T1000 (cell line): ENCODE data around the gene ONECUT2.

Source experiments
- DNase-seq: peaks from one replicate; lab custom pipeline; 2025; ENCODE audit warnings: mixed read lengths; lab: John Stamatoyannopoulos, UW

ONECUT2 gene

DNA sequence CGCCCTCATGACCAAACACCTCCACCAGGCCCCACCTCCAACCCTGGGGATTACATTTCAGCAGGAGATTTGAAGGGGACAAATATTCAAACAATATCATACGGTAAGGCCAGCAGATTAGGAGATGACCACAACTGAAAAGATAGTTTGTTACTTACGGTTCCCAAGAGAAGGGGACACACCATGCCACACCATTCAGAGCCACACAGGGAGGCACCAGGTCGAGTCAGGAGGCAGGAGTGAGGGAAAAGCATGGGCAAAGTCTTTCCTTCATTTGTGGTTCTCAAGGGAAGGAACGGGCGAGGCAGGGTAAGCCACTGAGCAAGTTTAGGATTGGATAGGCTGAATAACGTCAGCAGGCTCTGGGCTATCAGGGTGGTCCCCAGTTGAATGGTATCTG lies 94.0 kb downstream of the ONECUT2 start:
- DNase-seq: no peak

DNA sequence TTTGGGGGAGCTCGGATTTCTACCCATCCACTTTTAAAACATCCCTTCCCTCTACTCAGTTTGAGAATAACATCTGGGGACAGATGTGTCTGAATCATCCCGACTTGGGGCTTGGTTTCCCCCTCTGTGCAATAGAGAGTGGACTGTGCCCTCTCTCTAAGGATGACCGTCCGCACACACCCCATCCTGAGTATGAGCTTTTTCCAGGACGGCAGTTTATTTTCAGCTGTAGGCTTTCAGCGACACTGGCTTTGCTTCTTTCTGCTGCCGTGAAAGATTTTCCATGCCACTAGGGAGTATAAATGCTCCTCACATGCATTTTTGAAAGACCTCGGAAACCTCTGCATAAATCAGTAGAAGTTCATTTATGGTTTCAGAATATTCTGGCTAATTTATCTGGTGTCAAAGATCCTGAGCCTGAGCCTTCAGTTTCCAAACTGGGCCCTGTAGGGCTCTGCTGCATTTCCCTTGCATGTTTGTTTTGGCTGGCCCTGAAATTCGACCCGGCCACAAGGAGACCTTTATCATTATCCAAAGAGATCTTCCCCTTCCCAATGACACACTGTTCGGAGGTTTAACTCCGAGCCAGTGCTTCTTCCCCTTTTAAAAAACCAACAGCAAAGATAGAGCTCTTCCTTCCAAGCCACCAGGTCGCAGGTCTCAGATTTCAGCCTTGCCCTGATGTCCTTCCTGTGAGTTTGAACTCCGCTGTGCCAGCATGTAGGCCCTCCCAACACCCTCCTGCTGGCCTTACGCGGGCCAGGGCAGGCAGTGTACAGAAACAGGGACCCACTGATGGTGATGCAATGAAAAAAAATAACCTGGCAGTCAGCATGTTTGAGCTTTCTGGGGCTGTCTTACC lies 98.1 kb downstream of the ONECUT2 start:
- no peak for DNase-seq

DNA sequence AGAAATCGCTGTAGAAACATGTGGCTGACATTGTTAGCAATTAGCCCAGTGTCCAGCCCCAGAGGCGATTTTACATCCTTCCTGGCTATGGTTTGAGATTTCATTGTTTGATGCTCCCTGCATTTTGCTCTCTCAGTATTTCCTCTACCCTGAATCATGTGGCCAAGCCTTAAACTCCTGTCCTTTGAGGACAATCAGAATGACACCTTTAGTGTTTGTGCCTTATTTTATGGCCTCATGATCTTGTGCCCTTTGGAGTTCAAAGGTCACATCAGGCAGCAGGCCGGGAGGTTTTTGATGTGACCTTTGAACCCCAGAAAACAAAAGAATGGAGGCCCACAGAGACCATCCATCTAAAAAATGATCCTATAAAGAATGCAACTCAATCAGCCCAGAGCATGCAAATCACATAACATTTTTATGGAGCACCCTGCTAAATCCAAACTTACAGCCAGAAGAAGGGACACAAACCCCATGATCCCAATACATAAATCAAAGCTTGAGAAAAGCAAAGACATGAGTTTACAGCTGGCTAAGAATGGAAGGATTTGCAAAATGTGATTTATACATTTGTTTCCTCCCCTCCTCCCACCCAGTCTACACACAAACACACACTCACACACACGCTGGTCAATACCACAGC lies 98.8 kb downstream of the ONECUT2 start:
- no peak for DNase-seq

DNA sequence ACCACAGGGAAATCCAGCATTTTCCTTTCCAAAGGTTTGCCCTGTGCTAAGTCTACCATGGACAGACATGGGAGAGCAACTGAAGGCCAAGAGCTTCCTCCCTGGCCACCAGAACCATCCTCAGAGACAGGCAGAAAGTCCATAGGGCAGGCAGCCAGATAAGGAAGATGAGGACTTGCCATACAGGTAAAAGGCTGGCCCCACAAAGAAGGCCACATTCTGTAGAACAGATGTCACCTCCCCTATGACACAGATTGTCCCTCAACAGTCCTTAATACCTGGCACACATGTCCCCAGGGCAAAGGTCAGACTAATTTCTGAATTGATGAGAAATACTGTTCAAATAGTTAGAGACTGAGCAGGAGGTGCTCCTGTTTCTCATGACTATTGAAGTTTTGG lies 99.3 kb downstream of the ONECUT2 start:
- no peak for DNase-seq

DNA sequence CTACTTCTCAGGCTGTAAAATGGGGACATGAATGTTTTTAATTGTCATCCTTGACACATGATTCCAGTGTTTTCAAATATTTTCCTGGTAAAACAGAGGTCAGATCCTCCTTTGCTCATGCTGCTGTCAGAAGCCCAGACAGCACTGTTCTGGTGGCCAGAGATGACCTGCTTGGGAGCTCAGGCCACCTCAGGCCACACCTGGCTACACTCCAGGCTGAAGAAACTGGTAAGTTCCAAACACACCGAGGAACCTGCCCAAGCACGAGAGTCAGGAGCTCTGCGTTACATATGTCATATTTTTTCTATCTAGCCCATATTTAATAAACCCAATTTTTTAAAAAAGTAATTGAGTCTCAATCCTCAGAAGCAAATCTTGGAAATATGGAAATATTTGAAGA lies 103.4 kb downstream of the ONECUT2 start:
- no peak for DNase-seq

DNA sequence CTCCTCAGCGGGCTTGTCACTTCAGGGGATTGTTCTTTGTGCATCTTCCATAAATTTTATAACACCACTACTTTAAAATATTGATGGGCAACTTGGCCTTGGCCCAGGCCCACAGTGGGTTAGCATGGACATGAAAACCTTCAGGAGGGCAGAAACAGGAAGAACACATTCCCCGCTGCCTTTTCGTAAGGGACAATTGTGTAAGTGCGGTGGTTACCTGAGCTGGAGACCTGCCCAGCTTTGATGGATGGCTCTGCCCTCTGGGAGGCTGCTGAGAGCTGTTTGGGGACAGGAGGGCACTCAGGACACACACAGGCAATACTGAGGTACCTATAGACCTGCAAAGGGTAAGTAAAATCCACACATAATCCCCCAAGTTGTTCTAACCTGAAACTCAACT lies 104.5 kb downstream of the ONECUT2 start:
- DNase-seq: no peak
